ENCODE data around the gene EPS8.

GRCh38 chr12:15710860-15711510 is 78.2 kb downstream of the EPS8 start:
- TF ChIP-seq POLR2AphosphoS5 (IDR thresholded peaks at IDR 0.05; ENCODE audit: insufficient read depth in 1 of 2, low read depth in 1 of 2) (no peak), CTCF (IDR thresholded peaks at IDR 0.05) (no peak)

Data from vagina (tissue), 2 donors.